OCI-LY3 (cell line): ENCODE results near the gene TNFSF12.

Experiments used
- EZH2phosphoT487 ChIP-seq: fragments of 200-600 bp; shearing (Covaris generic); IDR thresholded peaks from 2 replicates; pipeline ENCODE4 v1.6.1; 2018; ENCODE audit warnings: antibody characterized with exemption, mixed run types, low read depth
- TF ChIP-seq, protein P1 (sequence below): fragments of 200-600, 300-600 bp; sonication (generic); IDR thresholded peaks from 2 replicates; pipeline ENCODE4 v1.5.1; 2014; ENCODE audit warnings: antibody characterized with exemption, low read length, low read depth

DNA sequence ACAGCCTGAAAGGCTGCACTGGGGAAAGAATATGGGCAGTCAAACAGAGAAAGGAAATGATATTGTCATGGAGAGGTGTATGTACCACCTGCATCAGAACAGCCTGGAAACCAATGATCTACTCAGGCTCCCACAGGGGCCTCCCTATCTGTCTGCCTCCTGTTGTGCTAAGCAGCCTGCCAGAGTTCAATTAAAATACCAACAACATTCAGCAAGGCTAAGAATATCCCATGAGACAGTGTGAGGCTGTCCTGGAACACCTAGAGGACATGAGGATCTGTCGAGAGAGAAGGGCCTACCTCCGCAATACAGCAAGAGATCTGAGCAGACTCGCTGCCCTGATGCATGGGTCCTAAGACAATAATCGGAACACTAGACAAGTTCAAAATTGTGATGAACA, 57.4 kb downstream of the TNFSF12 start:
- TF ChIP-seq, protein P1, sequence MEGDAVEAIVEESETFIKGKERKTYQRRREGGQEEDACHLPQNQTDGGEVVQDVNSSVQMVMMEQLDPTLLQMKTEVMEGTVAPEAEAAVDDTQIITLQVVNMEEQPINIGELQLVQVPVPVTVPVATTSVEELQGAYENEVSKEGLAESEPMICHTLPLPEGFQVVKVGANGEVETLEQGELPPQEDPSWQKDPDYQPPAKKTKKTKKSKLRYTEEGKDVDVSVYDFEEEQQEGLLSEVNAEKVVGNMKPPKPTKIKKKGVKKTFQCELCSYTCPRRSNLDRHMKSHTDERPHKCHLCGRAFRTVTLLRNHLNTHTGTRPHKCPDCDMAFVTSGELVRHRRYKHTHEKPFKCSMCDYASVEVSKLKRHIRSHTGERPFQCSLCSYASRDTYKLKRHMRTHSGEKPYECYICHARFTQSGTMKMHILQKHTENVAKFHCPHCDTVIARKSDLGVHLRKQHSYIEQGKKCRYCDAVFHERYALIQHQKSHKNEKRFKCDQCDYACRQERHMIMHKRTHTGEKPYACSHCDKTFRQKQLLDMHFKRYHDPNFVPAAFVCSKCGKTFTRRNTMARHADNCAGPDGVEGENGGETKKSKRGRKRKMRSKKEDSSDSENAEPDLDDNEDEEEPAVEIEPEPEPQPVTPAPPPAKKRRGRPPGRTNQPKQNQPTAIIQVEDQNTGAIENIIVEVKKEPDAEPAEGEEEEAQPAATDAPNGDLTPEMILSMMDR, result no peak
- TF ChIP-seq EZH2phosphoT487, result no peak
